ENCODE results near the gene KIN. TPM values are rescaled to one million over a fixed set of nuclear protein-coding genes. Genes with fewer than 3 reads are reported as not detected.

Gene KIN
- total RNA-seq, 1 donor from 2014 or later, result 23.6 TPM

DNA sequence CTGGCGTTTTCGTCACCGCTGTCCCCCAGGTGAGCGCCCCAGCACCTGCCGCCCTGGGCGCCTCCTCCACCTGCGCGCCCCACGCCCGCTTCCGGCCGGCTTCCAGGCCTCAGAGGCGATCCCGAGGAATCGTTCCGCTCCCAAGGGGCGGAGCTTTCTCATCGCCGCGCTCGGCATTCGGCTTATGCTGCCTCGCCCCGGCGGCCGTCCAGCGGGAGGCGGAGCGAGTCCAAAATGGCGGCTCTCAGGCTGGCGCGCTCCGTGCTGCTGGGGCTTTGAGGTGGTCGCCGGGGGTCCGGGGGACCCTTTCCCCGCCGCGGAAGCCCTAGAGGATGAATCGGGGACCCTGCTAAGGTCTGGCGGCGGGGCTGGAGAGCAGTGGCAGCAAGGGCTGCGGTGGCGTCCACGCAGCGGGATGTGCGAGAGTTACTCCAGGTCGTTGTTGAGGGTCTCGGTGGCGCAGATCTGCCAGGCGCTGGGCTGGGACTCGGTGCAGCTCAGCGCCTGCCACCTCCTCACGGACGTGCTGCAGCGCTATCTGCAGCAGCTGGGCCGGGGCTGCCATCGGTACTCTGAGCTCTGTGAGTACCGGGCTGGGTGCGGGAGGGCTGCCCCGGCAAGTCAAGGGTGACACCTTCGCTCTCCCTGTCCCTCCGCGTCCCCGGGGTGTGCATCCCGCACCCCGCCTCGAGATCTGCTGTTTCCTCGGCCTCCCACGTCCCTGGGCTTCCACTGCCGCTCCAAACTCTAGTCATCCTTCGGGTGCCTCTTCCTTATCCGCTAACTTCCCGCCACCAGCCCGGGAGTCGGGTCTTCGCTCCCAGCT, 30.7 kb upstream of the KIN start, which contains the start of gene TAF3:
TSS of gene TAF3 (plus strand) at position 211 of the 826 bp plus-strand sequence. CDS start at position 416, 205 bp downstream.
- peaks cover 5% of the 10 kb centered on the region for H3K27me3 Mint-ChIP-seq (ENCODE audit: insufficient read depth, low read depth)
- no peaks in the 10 kb centered on the region for H3K36me3 ChIP-seq
- peak within 1 kb of the TSS; percentile 99 for H2AFZ ChIP-seq (replicated peaks)
- H3K9me3 ChIP-seq (ENCODE audit: low read depth), result no peaks in the 10 kb centered on the region
- DNase-seq (ENCODE audit: low spot score), result peak; percentile 97
- peak within 1 kb of the TSS; percentile 99 for H3K4me3 Mint-ChIP-seq
- TF ChIP-seq EZH2phosphoT487 (IDR thresholded peaks at IDR 0.05) (no peak), EZH2 (IDR thresholded peaks at IDR 0.05) (no peak)
- TF ChIP-seq, protein P1, sequence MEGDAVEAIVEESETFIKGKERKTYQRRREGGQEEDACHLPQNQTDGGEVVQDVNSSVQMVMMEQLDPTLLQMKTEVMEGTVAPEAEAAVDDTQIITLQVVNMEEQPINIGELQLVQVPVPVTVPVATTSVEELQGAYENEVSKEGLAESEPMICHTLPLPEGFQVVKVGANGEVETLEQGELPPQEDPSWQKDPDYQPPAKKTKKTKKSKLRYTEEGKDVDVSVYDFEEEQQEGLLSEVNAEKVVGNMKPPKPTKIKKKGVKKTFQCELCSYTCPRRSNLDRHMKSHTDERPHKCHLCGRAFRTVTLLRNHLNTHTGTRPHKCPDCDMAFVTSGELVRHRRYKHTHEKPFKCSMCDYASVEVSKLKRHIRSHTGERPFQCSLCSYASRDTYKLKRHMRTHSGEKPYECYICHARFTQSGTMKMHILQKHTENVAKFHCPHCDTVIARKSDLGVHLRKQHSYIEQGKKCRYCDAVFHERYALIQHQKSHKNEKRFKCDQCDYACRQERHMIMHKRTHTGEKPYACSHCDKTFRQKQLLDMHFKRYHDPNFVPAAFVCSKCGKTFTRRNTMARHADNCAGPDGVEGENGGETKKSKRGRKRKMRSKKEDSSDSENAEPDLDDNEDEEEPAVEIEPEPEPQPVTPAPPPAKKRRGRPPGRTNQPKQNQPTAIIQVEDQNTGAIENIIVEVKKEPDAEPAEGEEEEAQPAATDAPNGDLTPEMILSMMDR (IDR thresholded peaks at IDR 0.05), result no peak
- H3K27ac ChIP-seq, result peak within 1 kb of the TSS; percentile 15
- peak within 1 kb of the TSS; percentile 95 for H3K4me3 ChIP-seq
- H3K4me1 Mint-ChIP-seq, result peaks cover 19% of the 10 kb centered on the region
- peak within 1 kb of the TSS; percentile 95 for H3K27ac Mint-ChIP-seq
- H4K20me1 ChIP-seq (ENCODE audit: low read depth), result peaks cover 18% of the 10 kb centered on the region
- H3F3A ChIP-seq (ENCODE audit: low read depth), result no peaks in the 10 kb centered on the region
- H3K36me3 Mint-ChIP-seq, result no peaks in the 10 kb centered on the region
- peaks cover 26% of the 10 kb centered on the region for H3K79me2 ChIP-seq (ENCODE audit: low read depth)
- H3K9me3 Mint-ChIP-seq, result no peaks in the 10 kb centered on the region
- peaks cover 13% of the 10 kb centered on the region for H3K27me3 ChIP-seq
- H3K9ac ChIP-seq, result peak within 1 kb of the TSS; percentile 89
- H3K4me1 ChIP-seq, result no peaks in the 10 kb centered on the region
- peak within 1 kb of the TSS; percentile 82 for H3K4me2 ChIP-seq

DNA sequence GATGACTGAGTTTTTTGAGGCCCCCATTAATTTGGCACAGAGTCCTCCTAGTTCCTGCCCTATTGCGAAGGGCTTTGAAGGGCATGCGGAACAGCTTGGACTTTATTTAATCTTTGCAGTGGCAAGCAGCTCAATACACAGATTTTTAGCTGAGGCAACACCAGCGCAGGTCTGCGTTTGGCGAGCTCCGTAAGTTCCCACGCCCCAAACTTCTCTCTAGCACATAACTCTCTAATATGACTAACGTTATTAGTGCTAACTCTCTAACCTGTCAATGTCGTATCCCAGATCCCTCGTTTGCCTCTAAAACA, 30.1 kb upstream of the KIN start:
- Histone ChIP-seq H3F3A (ENCODE audit: low read depth) (no peaks in the 10 kb centered on the region), H3K9ac (no peak overlapping the region), H3K36me3 (no peaks in the 10 kb centered on the region), H4K20me1 (ENCODE audit: low read depth) (peaks cover 18% of the 10 kb centered on the region), H3K4me3 (peak overlapping the region; percentile 95), H3K4me1 (no peaks in the 10 kb centered on the region), H3K79me2 (ENCODE audit: low read depth) (peaks cover 26% of the 10 kb centered on the region), H3K4me2 (peak overlapping the region; percentile 82), H3K9me3 (ENCODE audit: low read depth) (no peaks in the 10 kb centered on the region), H2AFZ (replicated peaks) (peak overlapping the region; percentile 99), H3K27me3 (peaks cover 13% of the 10 kb centered on the region), H3K27ac (no peak overlapping the region)
- TF ChIP-seq EZH2phosphoT487 (IDR thresholded peaks at IDR 0.05) (no peak), EZH2 (IDR thresholded peaks at IDR 0.05) (no peak)
- TF ChIP-seq, protein P1 (IDR thresholded peaks at IDR 0.05), result no peak
- H3K4me3 Mint-ChIP-seq, result peak overlapping the region; percentile 99
- peaks cover 19% of the 10 kb centered on the region for H3K4me1 Mint-ChIP-seq
- peak overlapping the region; percentile 76 for H3K27ac Mint-ChIP-seq
- no peak for DNase-seq (ENCODE audit: low spot score)
- no peaks in the 10 kb centered on the region for H3K36me3 Mint-ChIP-seq
- H3K9me3 Mint-ChIP-seq, result no peaks in the 10 kb centered on the region
- H3K27me3 Mint-ChIP-seq (ENCODE audit: insufficient read depth, low read depth), result peaks cover 5% of the 10 kb centered on the region

DNA sequence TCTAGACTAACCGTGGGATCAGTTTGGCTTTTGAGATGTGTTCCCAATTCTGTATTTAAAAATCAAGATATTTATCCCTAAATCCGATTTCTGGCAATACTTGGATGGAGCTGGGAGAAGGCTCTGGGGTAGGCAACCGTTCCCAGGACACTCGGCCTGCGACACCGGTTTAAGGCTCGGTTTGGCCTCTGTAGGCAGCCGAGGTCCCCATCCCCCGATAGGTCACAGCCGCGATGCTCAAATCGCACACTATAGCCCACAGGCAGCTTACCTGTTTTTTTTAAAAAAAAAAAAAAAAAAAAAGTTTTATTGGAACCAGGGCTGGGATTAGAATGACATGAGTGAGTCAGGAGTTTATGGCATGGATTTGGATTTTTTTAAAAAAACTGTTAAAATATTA, 29.8 kb upstream of the KIN start:
- peak overlapping the region; percentile 95 for H3K4me3 ChIP-seq
- Mint-ChIP-seq H3K27me3 (ENCODE audit: insufficient read depth, low read depth) (peaks cover 5% of the 10 kb centered on the region), H3K27ac (no peak overlapping the region), H3K4me1 (peaks cover 19% of the 10 kb centered on the region), H3K4me3 (peak overlapping the region; percentile 99), H3K36me3 (no peaks in the 10 kb centered on the region), H3K9me3 (no peaks in the 10 kb centered on the region)
- peak overlapping the region; percentile 82 for H3K4me2 ChIP-seq
- H4K20me1 ChIP-seq (ENCODE audit: low read depth), result peaks cover 18% of the 10 kb centered on the region
- H3K27ac ChIP-seq, result no peak overlapping the region
- no peak overlapping the region for H3K9ac ChIP-seq
- no peaks in the 10 kb centered on the region for H3F3A ChIP-seq (ENCODE audit: low read depth)
- H3K9me3 ChIP-seq (ENCODE audit: low read depth), result no peaks in the 10 kb centered on the region
- H3K27me3 ChIP-seq, result peaks cover 13% of the 10 kb centered on the region
- H3K4me1 ChIP-seq, result no peaks in the 10 kb centered on the region
- TF ChIP-seq, protein P1 (IDR thresholded peaks at IDR 0.05), result no peak
- no peak for TF ChIP-seq EZH2 (IDR thresholded peaks at IDR 0.05)
- TF ChIP-seq EZH2phosphoT487 (IDR thresholded peaks at IDR 0.05), result no peak
- peak overlapping the region; percentile 99 for H2AFZ ChIP-seq (replicated peaks)
- peaks cover 26% of the 10 kb centered on the region for H3K79me2 ChIP-seq (ENCODE audit: low read depth)
- DNase-seq (ENCODE audit: low spot score), result peak; percentile 12
- no peaks in the 10 kb centered on the region for H3K36me3 ChIP-seq
